ENCODE results near the gene RACGAP1.
"Not testable (repeated sequence)": the region's sequence is repeated elsewhere in the genome, so short reads cannot be mapped to it uniquely, and the experiment has no call there.

The RACGAP1 gene

DNA sequence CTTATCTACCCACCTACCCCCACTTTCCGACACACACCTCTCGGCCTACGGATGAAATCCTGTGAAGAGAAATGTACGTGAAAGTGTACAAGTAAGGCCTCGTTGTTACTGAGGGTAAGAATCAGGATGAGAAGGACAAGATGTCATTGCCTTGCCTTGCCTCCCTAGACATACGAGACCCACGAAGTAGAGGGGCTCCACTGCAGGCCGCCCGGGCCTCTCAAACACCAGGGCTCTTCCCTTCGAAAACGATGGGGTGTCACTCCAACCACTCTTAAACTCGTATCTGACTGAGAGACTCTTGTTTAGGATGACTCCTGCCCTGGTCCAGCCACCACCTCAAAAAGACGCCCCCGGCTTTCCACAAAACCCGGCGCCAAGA lies 498 bp downstream of the RACGAP1 start:
- no peak for DNase-seq

DNA sequence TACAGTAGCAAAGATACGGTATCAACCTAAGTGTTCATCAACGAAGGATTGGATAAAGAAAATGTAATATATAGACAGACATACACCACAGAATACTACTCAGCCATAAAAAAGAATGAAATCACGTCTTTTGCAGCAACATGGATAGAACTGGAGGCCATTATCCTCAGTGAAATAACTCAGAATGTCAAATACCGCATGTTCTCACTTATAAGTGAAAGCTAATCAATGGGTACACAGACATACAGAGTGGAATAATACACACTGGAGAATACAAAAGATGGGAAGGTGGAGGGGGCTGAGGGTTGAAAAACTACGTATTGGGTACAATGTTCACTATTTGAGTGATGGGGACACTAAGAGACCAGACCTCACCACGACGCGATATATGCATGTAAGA lies 1.1 kb downstream of the RACGAP1 start:
- DNase-seq, result no peak

GRCh38 chr12:50022903-50023302 lies 2.4 kb downstream of the RACGAP1 start:
- DNase-seq, result no peak

- DNase-seq, result no peak
These were observed 4.3 kb downstream of the RACGAP1 start for GRCh38 chr12:50021031-50021430.

DNA sequence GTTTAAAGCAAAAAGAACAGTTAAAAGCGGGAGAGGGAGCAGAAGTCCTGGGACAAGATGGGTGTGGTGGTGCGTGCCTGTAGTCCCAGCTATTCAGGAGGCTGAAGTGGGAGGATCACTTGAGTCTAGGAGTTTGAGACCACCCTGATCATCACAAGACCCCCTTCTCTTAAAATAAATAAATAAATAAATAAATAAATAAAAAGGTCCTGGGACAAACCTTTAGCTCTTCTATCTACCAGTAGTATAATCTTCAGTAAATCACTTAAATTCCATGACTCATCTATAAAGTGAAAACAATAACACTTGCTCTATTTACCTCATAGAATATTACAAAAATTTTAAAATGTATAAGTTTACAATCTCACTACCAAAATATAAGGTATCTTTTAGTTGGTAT lies 5.8 kb downstream of the RACGAP1 start:
- no peak for DNase-seq

GRCh38 chr12:50018968-50019367 lies 6.3 kb downstream of the RACGAP1 start:
- DNase-seq, result no peak

GRCh38 chr12:50018154-50018553 lies 7.1 kb downstream of the RACGAP1 start:
- DNase-seq, result no peak

DNA sequence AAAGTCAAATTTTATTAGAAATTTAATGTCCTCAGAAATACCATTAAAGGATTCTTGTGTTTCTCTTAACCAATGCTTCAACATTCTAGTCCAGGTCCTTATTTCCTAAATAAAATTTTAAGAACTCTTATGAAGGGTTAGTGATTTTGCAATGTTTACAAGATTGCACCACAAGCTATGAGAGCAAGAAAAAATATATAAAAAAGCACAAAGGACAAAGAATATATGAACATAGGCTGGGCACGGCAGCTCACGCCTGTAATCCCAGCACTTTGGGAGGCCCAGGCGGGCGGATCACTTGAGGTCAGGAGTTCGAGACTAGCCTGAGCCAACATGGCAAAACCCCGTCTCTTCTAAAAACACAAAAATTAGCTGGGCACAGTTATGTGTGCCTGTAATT lies 7.7 kb downstream of the RACGAP1 start:
- DNase-seq, result no peak

- DNase-seq, result no peak
These were observed 8.5 kb downstream of the RACGAP1 start for GRCh38 chr12:50016501-50017475.

DNA sequence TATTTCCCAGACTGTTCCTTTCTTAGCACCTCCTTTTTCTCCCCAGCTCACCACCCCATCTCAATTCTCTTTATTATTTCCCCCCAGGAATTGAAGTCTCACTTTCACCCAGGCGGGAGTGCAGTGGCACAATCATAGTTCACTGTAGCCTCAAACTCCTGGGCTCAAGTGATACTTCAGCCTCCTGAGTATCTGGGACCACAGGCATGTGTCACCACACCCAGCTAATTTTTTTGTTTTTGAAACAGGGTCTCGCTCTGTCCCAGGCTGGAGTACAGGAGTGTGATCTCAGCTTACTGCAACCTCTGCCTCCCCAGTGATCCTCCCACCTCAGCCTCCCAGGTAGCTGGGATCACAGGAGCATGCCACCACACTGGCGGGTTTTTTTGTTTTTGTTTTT lies 11.0 kb downstream of the RACGAP1 start:
- no peak for DNase-seq

GRCh38 chr12:50013361-50014147 lies 11.7 kb downstream of the RACGAP1 start:
- DNase-seq, result no peak

DNA sequence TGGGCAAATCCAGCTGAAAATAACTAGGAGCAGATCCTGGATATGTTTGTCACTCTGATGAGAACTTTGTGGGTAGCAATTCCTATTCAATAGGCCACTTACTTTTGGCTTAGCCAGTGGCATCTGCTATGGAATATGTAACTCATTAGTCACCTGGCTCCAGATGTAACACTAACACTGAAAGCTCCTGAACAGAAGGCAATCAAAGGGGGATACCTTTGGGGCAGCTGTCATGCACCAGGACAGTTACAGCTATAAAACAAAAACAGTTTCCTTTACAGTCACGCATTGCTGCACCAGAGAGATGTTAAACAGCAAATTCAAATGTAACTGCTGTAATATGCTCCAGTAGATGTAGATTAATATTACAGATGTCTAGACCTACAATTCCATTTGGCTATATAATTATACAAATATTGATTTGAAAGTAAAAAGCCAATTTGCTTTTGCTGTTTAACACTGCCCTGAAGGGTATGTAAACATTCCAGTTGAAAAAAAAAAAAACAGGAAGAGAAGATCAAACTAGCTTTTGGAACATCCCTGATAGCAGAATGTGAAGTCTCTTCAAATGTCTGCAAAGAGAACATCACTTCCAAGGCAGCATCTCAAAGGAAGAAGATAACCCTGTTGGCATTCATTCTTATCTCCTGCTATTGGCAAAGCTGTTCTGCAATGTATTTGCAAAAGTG lies 18.4 kb downstream of the RACGAP1 start:
- no peak for DNase-seq

- no peak for DNase-seq
These were observed 19.0 kb downstream of the RACGAP1 start for GRCh38 chr12:50006280-50006679.

- DNase-seq, result no peak
These were observed 20.1 kb downstream of the RACGAP1 start for GRCh38 chr12:50005175-50005574.

- DNase-seq, result no peak
These were observed 20.6 kb downstream of the RACGAP1 start for GRCh38 chr12:50004696-50005095.

DNA sequence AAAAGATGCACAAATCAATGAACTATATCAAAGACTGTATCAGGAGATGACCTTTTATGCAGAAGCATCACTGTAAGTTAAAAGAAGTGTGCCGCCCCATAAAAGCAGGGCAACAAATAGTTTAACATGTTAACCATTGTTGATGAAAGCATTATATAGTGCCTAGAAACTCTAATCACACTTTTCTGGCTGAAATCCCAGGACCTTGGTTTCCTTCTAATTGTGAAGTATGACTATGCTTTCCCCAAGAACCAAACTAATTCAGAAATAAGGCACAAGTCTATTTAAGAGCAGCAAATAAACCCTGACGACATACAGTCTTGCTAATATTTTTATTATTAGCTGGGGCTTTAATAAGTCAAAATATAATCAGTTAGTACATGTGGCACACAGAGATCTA lies 21.7 kb downstream of the RACGAP1 start:
- DNase-seq, result no peak

DNA sequence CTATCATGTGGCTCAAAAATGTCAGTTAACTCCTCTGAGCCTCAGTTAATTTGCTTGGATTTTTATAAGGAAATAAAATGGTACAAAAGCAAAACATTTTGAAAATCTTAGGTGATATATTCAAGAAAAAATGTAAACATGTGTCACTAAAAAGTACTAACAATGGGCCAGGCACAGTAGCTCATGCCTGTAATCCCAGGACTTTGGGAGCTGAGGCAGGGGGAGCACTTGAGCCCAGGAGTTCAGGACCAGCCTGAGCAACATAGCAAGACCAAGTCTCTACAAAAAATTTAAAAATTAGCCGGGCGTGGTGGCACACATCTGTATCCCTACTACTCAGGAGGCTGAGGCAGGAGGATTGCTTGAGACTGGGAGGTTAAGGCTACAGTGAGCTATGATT lies 26.8 kb downstream of the RACGAP1 start:
- DNase-seq, result no peak

DNA sequence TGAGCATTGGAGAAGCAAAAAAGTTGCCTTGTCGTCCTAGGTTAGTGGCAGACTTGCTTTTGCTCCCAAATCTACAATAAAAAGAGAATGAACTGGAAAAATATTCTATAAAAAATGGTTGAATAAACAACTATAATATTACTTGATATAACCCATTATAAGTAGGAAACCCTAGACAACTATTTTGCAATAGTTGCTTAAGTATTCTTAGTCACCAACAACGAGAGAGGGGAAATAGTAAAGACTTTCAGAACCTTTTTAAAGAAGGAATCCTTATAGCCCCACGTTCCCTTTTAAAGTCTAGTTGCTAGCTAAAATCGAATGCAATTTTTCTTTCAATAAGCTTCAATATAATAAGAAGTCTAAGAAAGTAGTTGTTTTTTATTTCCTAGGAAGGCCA lies 35.0 kb downstream of the RACGAP1 start:
- DNase-seq, result no peak

DNA sequence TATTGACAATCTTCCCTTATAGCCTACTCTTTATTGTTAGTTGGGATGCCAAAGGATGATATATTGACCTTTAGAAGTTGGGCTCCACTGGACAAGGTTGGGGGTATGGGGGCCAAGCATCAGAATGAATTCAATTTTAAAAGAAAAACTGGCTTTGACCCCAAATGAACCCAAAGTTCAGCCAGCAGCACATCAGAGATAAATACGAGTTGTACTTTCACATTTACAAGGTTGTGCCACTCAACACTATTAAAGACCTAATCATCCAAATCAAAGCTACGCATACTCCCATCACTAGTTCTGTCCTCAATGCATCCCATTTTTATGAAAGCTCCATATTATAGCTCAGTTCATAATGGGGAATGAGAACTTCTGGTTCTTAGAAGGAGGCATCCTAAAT lies 35.9 kb downstream of the RACGAP1 start:
- not testable (repeated sequence) for DNase-seq

- no peak for DNase-seq
These were observed 37.5 kb downstream of the RACGAP1 start for GRCh38 chr12:49987625-49988303.

DNA sequence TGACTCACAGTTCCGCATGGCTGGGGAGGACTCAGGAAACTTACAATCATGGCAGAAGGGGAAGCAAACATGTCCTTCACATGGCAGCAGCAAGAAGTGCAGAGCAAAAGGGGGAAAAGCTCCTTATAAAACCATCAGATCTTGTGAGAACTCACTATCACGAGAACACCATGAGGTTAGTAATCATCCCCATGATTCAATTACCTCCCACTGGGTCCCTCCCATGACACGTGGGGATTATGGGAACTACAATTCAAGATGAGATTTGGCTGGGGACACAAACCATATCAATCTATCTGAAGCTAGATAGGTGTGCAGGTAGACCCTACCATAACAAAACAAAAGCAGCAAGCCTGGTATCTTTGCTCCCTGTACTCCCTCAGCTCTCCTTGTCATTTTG lies 38.8 kb downstream of the RACGAP1 start:
- DNase-seq, result not testable (repeated sequence)

DNA sequence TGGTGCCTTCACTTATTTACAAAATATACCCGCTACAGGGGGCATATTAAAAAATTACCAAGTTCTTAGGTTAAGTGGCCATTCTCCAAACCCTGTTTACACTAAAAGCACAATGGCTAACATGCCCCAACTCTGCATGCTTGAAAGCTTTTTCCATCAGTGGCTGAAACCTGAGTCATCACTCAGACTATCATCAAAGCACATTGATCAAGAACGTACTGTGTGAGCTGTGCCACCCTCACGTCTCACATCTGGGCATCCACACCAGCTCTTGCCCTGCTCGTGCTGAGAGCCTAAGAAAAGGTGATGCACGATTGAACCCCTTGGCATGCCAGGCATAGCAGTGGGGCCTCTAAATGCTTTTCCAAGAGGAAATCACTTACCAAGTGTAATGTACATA lies 39.3 kb downstream of the RACGAP1 start:
- DNase-seq, result no peak

All from GOT3 (cell line).